Peyer's patch (tissue), 4 donors: Measurements from ENCODE around the gene GLIS2.

ENCODE experiments used
- POLR2A ChIP-seq, 2 donors: fragments of 450-650 bp; IDR thresholded peaks; one replicate each; pipeline ENCODE4 v1.5.1; 2017; ENCODE audit warnings: antibody characterized with exemption in 2 of 2, mild to moderate bottlenecking in 2 of 2, moderate library complexity in 2 of 2
- TF ChIP-seq, protein P1 (sequence below), 6 experiments: fragments of 450-650 bp in 4 of 6; fragments of 200-600 bp in 2 of 6; sonication (generic) in 1 of 6; IDR thresholded peaks; one replicate each; pipeline ENCODE4 v1.5.1; 2017 to 2019; ENCODE audit warnings: antibody characterized with exemption in 6 of 6, mild to moderate bottlenecking in 3 of 6, moderate library complexity in 1 of 6

GRCh38 chr16:4370151-4370550, 54.3 kb downstream of the GLIS2 start:
- TF ChIP-seq, protein P1, sequence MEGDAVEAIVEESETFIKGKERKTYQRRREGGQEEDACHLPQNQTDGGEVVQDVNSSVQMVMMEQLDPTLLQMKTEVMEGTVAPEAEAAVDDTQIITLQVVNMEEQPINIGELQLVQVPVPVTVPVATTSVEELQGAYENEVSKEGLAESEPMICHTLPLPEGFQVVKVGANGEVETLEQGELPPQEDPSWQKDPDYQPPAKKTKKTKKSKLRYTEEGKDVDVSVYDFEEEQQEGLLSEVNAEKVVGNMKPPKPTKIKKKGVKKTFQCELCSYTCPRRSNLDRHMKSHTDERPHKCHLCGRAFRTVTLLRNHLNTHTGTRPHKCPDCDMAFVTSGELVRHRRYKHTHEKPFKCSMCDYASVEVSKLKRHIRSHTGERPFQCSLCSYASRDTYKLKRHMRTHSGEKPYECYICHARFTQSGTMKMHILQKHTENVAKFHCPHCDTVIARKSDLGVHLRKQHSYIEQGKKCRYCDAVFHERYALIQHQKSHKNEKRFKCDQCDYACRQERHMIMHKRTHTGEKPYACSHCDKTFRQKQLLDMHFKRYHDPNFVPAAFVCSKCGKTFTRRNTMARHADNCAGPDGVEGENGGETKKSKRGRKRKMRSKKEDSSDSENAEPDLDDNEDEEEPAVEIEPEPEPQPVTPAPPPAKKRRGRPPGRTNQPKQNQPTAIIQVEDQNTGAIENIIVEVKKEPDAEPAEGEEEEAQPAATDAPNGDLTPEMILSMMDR (IDR thresholded peaks at IDR 0.05): no peak
- TF ChIP-seq POLR2A (IDR thresholded peaks at IDR 0.05): no peak
